ENCODE data around the gene MSH3. TPM values are rescaled to one million over a fixed set of nuclear protein-coding genes. Genes with fewer than 3 reads are reported as not detected.
"Not testable (repeated sequence)": the region's sequence is repeated elsewhere in the genome, so short reads cannot be mapped to it uniquely, and the experiment has no call there.

Gene MSH3
- polyA plus RNA-seq, 4 donors = 3.5 to 15.6 (median 4.8) TPM

GRCh38 chr5:80782626-80783025 lies 128.2 kb downstream of the MSH3 start:
- no peaks in the 10 kb centered on the region for H3K4me1 ChIP-seq (ENCODE audit: control insufficient read depth in 3 of 3, insufficient read depth in 2 of 3, low read depth in 1 of 3, low read length in 2 of 3)
- no peaks in the 10 kb centered on the region for H3K27me3 ChIP-seq (ENCODE audit: control insufficient read depth in 3 of 3, insufficient read depth in 3 of 3, low read length in 3 of 3)
- no peak for FAIRE-seq
- H3K36me3 ChIP-seq (ENCODE audit: control insufficient read depth in 3 of 3, insufficient read depth in 2 of 3, low read depth in 1 of 3, low read length in 3 of 3) = peaks cover 3 to 14% (median 4%) of the 10 kb centered on the region in 3 donors
- no peaks in the 10 kb centered on the region for H3K9me3 ChIP-seq (ENCODE audit: control insufficient read depth in 2 of 2, insufficient read depth in 1 of 2, low read depth in 1 of 2, low read length in 1 of 2)
- DNase-seq = no peak
- no peak overlapping the region for H3K4me3 ChIP-seq (ENCODE audit: low read depth in 1 of 3, low read length in 3 of 3)
- no peak overlapping the region for H3K27ac ChIP-seq (ENCODE audit: low read depth in 1 of 3, low read length in 2 of 3)

DNA sequence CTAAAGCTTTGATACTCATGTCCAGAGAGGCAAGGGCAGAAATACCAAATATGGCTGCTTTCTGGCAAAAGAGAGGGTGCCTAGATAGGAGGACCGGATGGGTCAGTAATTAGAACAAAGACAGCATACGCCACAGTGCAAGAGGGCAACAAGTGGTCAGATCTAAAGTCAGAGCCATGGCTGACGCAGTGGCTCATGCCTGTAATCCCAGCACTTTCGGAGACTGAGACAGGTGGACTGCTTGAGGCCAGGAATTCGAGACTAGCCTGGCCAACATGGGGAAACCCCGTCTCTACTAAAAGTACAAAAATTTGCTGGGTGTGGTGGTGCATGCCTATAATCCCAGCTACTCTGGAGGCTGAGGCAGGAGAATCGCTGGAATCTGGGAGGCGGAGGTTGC lies 129.3 kb downstream of the MSH3 start:
- H3K27ac ChIP-seq (ENCODE audit: low read depth in 1 of 3, low read length in 2 of 3); FAIRE-seq; H3K27me3 ChIP-seq (ENCODE audit: control insufficient read depth in 3 of 3, insufficient read depth in 3 of 3, low read length in 3 of 3); H3K4me3 ChIP-seq (ENCODE audit: low read depth in 1 of 3, low read length in 3 of 3); DNase-seq; H3K9me3 ChIP-seq (ENCODE audit: control insufficient read depth in 2 of 2, insufficient read depth in 1 of 2, low read depth in 1 of 2, low read length in 1 of 2); H3K4me1 ChIP-seq (ENCODE audit: control insufficient read depth in 3 of 3, insufficient read depth in 2 of 3, low read depth in 1 of 3, low read length in 2 of 3): not testable (repeated sequence)
- WGBS, 3 donors = 97 to 99% (median 98%) methylated on average over 8 of the region's 8 CpGs
- peaks cover 4 to 18% (median 4%) of the 10 kb centered on the region in 3 donors for H3K36me3 ChIP-seq (ENCODE audit: control insufficient read depth in 3 of 3, insufficient read depth in 2 of 3, low read depth in 1 of 3, low read length in 3 of 3)

DNA sequence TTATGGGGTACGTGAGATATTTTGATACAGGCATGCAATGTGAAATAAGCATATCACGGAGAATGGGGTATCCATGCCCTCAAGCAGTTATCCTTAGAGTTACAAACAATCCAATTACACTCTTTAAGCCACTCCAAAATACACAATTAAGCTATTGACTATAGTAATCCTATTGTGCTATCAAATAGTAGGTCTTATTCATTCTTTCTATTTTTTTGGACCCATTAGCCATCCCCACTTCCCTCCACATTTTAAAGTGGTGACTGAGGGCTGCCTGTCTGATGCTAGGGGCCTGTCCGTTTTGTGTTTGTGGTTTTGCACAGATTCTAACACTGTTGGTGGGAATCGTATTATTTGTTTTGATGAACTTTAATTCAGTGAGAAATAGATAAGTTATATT lies 130.0 kb downstream of the MSH3 start:
- FAIRE-seq (no peak), DNase-seq (no peak)
- H3K27me3 ChIP-seq (ENCODE audit: control insufficient read depth in 3 of 3, insufficient read depth in 3 of 3, low read length in 3 of 3) = no peaks in the 10 kb centered on the region
- no peak overlapping the region for H3K4me3 ChIP-seq (ENCODE audit: low read depth in 1 of 3, low read length in 3 of 3)
- no peaks in the 10 kb centered on the region for H3K9me3 ChIP-seq (ENCODE audit: control insufficient read depth in 2 of 2, insufficient read depth in 1 of 2, low read depth in 1 of 2, low read length in 1 of 2)
- whole genome bisulfite sequencing, 3 donors = 94 to 98% (median 94%) methylated on average over 4 of the region's 4 CpGs
- H3K36me3 ChIP-seq (ENCODE audit: control insufficient read depth in 3 of 3, insufficient read depth in 2 of 3, low read depth in 1 of 3, low read length in 3 of 3) = peaks cover 4 to 18% (median 4%) of the 10 kb centered on the region in 3 donors
- H3K27ac ChIP-seq (ENCODE audit: low read depth in 1 of 3, low read length in 2 of 3) = no peak overlapping the region
- no peaks in the 10 kb centered on the region for H3K4me1 ChIP-seq (ENCODE audit: control insufficient read depth in 3 of 3, insufficient read depth in 2 of 3, low read depth in 1 of 3, low read length in 2 of 3)

DNA sequence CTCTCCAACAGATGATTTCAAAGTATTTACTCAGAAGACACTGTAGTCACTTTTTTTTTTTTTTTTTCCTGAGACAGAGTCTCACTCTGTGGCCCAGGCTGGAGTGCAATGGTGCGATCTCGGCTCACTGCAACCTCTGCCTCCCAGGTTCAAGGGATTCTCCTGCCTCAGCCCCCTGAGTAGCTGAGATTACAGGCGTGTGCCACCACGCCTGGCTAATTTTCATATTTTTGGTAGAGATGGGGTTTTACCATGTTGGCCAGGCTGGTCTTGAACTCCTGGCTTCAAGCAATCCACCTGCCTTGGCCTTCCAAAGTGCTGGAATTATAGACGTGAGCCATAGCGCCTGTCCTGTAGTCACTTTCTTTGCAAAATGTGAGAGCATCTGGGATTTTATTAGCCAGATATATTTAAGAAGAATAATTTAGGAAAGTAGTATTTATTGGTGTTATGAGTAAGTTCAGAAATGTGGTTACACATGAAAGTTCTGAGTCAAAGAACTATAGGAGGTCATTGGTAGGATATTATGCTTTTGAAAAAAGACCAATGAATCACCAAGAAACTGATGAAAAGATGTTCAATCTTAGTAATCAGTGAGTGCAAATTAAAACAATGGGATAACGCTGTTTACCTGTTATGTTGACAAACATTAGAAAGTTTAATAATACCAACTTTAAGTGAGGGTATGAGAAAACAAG lies 135.0 kb downstream of the MSH3 start:
- H3K36me3 ChIP-seq (ENCODE audit: control insufficient read depth in 3 of 3, insufficient read depth in 2 of 3, low read depth in 1 of 3, low read length in 3 of 3) = peaks cover 0 to 18% (median 15%) of the 10 kb centered on the region in 3 donors
- H3K4me3 ChIP-seq (ENCODE audit: low read depth in 1 of 3, low read length in 3 of 3); FAIRE-seq; H3K27ac ChIP-seq (ENCODE audit: low read depth in 1 of 3, low read length in 2 of 3); H3K27me3 ChIP-seq (ENCODE audit: control insufficient read depth in 3 of 3, insufficient read depth in 3 of 3, low read length in 3 of 3); H3K4me1 ChIP-seq (ENCODE audit: control insufficient read depth in 3 of 3, insufficient read depth in 2 of 3, low read depth in 1 of 3, low read length in 2 of 3); H3K9me3 ChIP-seq (ENCODE audit: control insufficient read depth in 2 of 2, insufficient read depth in 1 of 2, low read depth in 1 of 2, low read length in 1 of 2); DNase-seq: not testable (repeated sequence)
- WGBS, 3 donors = 91 to 94% (median 92%) methylated on average over 7 of the region's 7 CpGs

DNA sequence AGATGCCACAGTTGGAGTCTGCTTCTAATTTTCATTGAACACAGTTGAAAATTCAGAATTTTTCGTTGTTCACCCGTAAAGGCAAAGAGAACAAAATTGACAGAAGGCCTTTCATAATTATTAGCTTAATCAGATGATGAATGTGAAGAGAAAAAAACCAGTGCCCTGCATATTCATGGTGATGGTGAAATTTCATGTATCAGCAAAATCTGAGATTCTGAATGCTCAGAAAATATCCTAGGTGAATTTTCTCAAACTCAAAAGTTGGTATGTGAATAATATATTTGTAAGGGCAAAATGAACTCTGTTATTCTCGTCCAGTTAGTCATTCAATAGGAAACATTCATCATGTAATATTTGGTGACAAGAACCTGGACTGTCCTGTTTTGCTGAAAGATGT lies 136.2 kb downstream of the MSH3 start:
- no peak for DNase-seq
- Histone ChIP-seq H3K27me3 (ENCODE audit: control insufficient read depth in 3 of 3, insufficient read depth in 3 of 3, low read length in 3 of 3) (no peaks in the 10 kb centered on the region), H3K4me1 (ENCODE audit: control insufficient read depth in 3 of 3, insufficient read depth in 2 of 3, low read depth in 1 of 3, low read length in 2 of 3) (no peaks in the 10 kb centered on the region), H3K27ac (ENCODE audit: low read depth in 1 of 3, low read length in 2 of 3) (no peak overlapping the region), H3K9me3 (ENCODE audit: control insufficient read depth in 2 of 2, insufficient read depth in 1 of 2, low read depth in 1 of 2, low read length in 1 of 2) (peaks cover 0 to 5% of the 10 kb centered on the region in 2 donors), H3K36me3 (ENCODE audit: control insufficient read depth in 3 of 3, insufficient read depth in 2 of 3, low read depth in 1 of 3, low read length in 3 of 3) (peaks cover 3 to 21% (median 18%) of the 10 kb centered on the region in 3 donors), H3K4me3 (ENCODE audit: low read depth in 1 of 3, low read length in 3 of 3) (no peak overlapping the region)
- FAIRE-seq = no peak
- WGBS, 3 donors = 90 to 98% (median 92%) methylated on average over 3 of the region's 3 CpGs

- Histone ChIP-seq H3K4me3 (ENCODE audit: low read depth in 1 of 3, low read length in 3 of 3) (no peak overlapping the region), H3K4me1 (ENCODE audit: control insufficient read depth in 3 of 3, insufficient read depth in 2 of 3, low read depth in 1 of 3, low read length in 2 of 3) (no peaks in the 10 kb centered on the region), H3K27me3 (ENCODE audit: control insufficient read depth in 3 of 3, insufficient read depth in 3 of 3, low read length in 3 of 3) (no peaks in the 10 kb centered on the region), H3K36me3 (ENCODE audit: control insufficient read depth in 3 of 3, insufficient read depth in 2 of 3, low read depth in 1 of 3, low read length in 3 of 3) (peaks cover 3 to 22% (median 21%) of the 10 kb centered on the region in 3 donors), H3K27ac (ENCODE audit: low read depth in 1 of 3, low read length in 2 of 3) (no peak overlapping the region), H3K9me3 (ENCODE audit: control insufficient read depth in 2 of 2, insufficient read depth in 1 of 2, low read depth in 1 of 2, low read length in 1 of 2) (peaks cover 0 to 5% of the 10 kb centered on the region in 2 donors)
- WGBS, 3 donors = 83 to 100% (median 91%) methylated on average over 1 of the region's 1 CpG
- DNase-seq (no peak), FAIRE-seq (no peak)
Observed at GRCh38 chr5:80793354-80793753, 138.9 kb downstream of the MSH3 start.

DNA sequence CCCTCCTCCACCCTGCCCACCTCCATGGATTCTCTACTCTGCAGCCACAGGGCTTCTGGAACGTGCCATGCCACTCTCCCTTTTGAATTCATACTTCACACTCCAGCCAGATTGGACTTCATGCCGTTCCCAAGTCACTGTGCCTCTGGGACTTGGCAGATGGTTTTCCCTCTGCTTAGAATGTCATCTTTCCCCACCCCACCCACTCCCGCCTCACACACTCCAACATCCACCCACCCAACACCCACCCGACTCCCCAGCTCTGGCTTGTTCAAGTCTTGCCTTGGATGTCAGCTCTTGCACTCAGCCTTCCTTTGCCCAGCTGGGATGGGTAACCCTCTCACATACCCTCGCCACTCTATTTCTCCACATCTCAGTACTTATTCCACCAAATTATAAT lies 142.4 kb downstream of the MSH3 start:
- H3K4me3 ChIP-seq (ENCODE audit: low read depth in 1 of 3, low read length in 3 of 3) = no peak overlapping the region
- 94 to 98% (median 96%) methylated on average over 5 of the region's 5 CpGs for WGBS, 3 donors
- H3K9me3 ChIP-seq (ENCODE audit: control insufficient read depth in 2 of 2, insufficient read depth in 1 of 2, low read depth in 1 of 2, low read length in 1 of 2) = peaks cover 0 to 5% of the 10 kb centered on the region in 2 donors
- no peak for DNase-seq
- no peaks in the 10 kb centered on the region for H3K4me1 ChIP-seq (ENCODE audit: control insufficient read depth in 3 of 3, insufficient read depth in 2 of 3, low read depth in 1 of 3, low read length in 2 of 3)
- no peak overlapping the region for H3K27ac ChIP-seq (ENCODE audit: low read depth in 1 of 3, low read length in 2 of 3)
- H3K36me3 ChIP-seq (ENCODE audit: control insufficient read depth in 3 of 3, insufficient read depth in 2 of 3, low read depth in 1 of 3, low read length in 3 of 3) = peaks cover 3 to 24% (median 18%) of the 10 kb centered on the region in 3 donors
- H3K27me3 ChIP-seq (ENCODE audit: control insufficient read depth in 3 of 3, insufficient read depth in 3 of 3, low read length in 3 of 3) = no peaks in the 10 kb centered on the region
- FAIRE-seq = no peak

GRCh38 chr5:80797428-80798024 lies 143.1 kb downstream of the MSH3 start:
- Histone ChIP-seq H3K4me3 (ENCODE audit: low read depth in 1 of 3, low read length in 3 of 3) (no peak overlapping the region), H3K36me3 (ENCODE audit: control insufficient read depth in 3 of 3, insufficient read depth in 2 of 3, low read depth in 1 of 3, low read length in 3 of 3) (peaks cover 3 to 21% (median 17%) of the 10 kb centered on the region in 3 donors), H3K4me1 (ENCODE audit: control insufficient read depth in 3 of 3, insufficient read depth in 2 of 3, low read depth in 1 of 3, low read length in 2 of 3) (no peaks in the 10 kb centered on the region), H3K27me3 (ENCODE audit: control insufficient read depth in 3 of 3, insufficient read depth in 3 of 3, low read length in 3 of 3) (no peaks in the 10 kb centered on the region), H3K27ac (ENCODE audit: low read depth in 1 of 3, low read length in 2 of 3) (no peak overlapping the region), H3K9me3 (ENCODE audit: control insufficient read depth in 2 of 2, insufficient read depth in 1 of 2, low read depth in 1 of 2, low read length in 1 of 2) (peaks cover 0 to 5% of the 10 kb centered on the region in 2 donors)
- WGBS, 3 donors = 70 to 88% (median 84%) methylated on average over 5 of the region's 5 CpGs
- FAIRE-seq (no peak), DNase-seq (no peak)

All from small intestine (tissue), 7 donors.